NCI-H524 treated with DMSO at 0.1 percent for 48 hours (cell line): ENCODE measurements around the gene RUVBL1.

Source experiments
- DNase-seq: peaks from one replicate; lab custom pipeline; 2025; lab: John Stamatoyannopoulos, UW

The RUVBL1 gene

GRCh38 chr3:128133273-128133883, 9.8 kb upstream of the RUVBL1 start:
- DNase-seq: peak; percentile 6

GRCh38 chr3:128131897-128132646, 8.5 kb upstream of the RUVBL1 start:
- DNase-seq: no peak

GRCh38 chr3:128128251-128128650, 4.6 kb upstream of the RUVBL1 start:
- no peak for DNase-seq

GRCh38 chr3:128127236-128127635, 3.6 kb upstream of the RUVBL1 start:
- DNase-seq: no peak

- no peak for DNase-seq
Measured at GRCh38 chr3:128123156-128123537, 465 bp downstream of the RUVBL1 start.

GRCh38 chr3:128122013-128122412, 1.6 kb downstream of the RUVBL1 start:
- DNase-seq: no peak

GRCh38 chr3:128113817-128114794, 9.5 kb downstream of the RUVBL1 start:
- no peak for DNase-seq

- DNase-seq: no peak
Measured at GRCh38 chr3:128112357-128112968, 11.1 kb downstream of the RUVBL1 start.

GRCh38 chr3:128111147-128111546, 12.5 kb downstream of the RUVBL1 start:
- no peak for DNase-seq

GRCh38 chr3:128107834-128108233, 15.8 kb downstream of the RUVBL1 start:
- DNase-seq: no peak

GRCh38 chr3:128103136-128103676, 20.4 kb downstream of the RUVBL1 start:
- DNase-seq: no peak

GRCh38 chr3:128100638-128101037, 23.0 kb downstream of the RUVBL1 start:
- DNase-seq: no peak

GRCh38 chr3:128100161-128100560, 23.5 kb downstream of the RUVBL1 start:
- no peak for DNase-seq

- no peak for DNase-seq
Measured at GRCh38 chr3:128098234-128098633, 25.4 kb downstream of the RUVBL1 start.

- DNase-seq: peak; percentile 13
Measured at GRCh38 chr3:128095222-128095703, 28.3 kb downstream of the RUVBL1 start.

- no peak for DNase-seq
Measured at GRCh38 chr3:128094295-128095151, 29.1 kb downstream of the RUVBL1 start.

GRCh38 chr3:128091586-128091985, 32.0 kb downstream of the RUVBL1 start:
- no peak for DNase-seq

GRCh38 chr3:128089135-128089534, 34.5 kb downstream of the RUVBL1 start:
- no peak for DNase-seq

GRCh38 chr3:128084675-128085021, 39.0 kb downstream of the RUVBL1 start:
- no peak for DNase-seq

- no peak for DNase-seq
Measured at GRCh38 chr3:128083980-128084674, 39.5 kb downstream of the RUVBL1 start.
